HG02588 (cell line): Measurements from ENCODE around the gene IFI16.

ENCODE experiments used
- ATAC-seq: cut with Tn5 transposase; IDR thresholded peaks from one replicate; pipeline ENCODE4 v1.9.1; 2021; ENCODE audit warnings: mild to moderate bottlenecking, moderate library complexity; ENCODE audit not compliant: unreplicated experiment

IFI16 gene

DNA sequence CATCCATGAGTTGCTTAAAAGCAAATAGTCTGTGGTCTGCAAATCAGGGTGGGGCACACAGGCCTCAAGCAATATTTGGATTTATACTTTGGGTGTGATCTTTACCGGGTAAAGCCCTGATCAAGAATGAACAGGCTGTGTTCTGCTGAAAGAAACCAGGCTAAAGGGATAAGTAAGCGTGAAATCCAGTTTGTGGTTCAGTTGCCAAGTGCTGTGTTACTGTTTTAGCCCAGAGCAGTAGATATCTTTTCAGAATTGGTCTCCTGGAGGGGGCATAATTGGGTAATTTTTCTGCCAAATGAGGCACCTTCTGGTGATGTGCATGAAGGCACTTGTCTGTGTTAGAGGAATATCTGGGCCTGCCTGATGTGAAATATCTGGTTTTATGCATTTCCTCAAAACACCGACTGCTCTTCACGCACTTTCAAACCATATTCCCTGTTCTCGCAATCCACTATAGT is 45.5 kb downstream of the IFI16 start:
- ATAC-seq, result no peak

DNA sequence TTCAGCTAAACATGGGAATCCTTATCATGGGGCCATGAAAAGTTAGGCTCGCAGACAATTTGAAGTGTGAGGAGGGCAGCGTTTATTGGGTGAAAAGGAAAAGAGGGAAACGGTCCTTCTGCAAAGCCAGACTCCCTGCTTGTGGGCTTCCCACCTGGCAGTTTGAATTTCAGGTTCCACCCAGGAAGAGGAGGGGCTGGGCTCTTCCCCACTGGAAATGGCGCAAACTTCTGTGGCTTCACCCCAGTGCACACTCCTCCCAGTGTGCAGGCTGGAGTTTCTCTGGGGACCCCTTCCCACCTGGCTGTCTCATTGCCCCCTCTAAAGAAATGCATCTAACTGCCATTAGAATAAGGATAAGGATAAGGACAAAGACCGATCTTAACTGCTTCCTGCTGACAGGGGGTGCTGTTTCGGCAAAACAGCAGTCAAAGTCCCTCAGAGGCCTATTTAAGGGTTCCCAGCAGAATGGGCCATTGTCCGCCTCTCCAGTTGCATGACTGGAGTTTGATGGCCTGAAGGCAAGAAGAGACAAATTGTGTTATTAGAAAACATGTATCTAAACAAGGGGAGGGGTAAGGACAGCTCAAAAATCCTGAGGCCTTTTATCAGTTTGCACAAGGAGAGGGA is 46.5 kb downstream of the IFI16 start:
- no peak for ATAC-seq

DNA sequence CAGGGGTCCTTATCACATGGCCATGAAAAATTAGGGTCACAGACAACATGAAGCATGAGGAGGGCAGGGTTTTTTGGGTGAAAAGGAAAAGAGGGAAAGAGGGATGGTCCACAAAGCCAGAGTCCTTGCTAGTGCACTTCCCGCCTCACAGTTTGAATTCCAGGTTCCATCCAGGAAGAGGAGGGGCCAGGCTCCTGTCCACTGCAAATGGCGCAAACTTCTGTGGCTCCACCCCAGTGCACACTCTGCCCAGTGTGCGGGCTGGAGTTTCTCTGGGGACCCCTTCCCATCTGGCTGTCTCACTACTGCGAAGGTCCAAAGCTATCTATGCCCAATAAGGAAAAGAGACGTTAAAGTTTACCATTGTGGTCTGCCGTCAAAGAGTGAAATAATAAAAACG is 49.0 kb downstream of the IFI16 start:
- ATAC-seq, result no peak

DNA sequence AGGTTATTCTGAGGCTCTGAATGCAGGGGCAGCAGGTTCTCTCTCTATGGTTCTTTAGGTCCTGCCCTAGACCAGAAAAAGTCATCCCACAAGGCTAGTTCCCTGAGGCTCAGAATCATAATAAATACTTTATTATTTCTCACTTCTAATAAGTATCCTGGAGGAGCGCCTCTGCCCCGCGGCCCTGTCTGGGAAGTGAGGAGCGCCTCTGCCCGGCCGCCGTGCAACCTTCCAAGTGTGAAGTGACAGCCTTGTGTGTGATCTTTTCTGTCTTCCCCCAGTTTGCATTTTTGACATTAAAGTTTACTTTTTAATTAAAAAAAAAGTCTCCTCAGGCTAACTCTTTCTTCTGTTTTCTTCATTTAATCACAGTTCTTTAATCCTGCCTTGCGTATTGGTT is 55.4 kb downstream of the IFI16 start:
- no peak for ATAC-seq

DNA sequence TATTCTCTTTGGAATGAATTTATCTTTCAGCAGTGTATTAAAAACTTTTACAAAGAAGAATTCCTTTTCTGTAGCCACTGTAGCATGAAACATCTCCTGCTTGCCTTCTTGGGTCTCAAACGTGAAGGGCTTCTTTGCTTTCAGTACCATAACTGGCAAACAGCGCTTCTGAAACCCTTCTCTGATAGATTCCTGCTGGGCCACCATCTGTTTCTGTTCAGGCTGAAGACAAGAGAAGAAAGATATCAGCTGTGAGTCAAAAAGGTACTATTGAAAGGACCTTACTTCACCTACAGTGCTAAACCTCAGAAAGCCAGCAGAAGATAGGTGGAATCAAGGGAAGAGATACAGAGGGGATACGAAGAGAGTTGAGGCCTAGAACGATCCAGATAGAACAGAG is 56.4 kb downstream of the IFI16 start:
- ATAC-seq, result no peak

DNA sequence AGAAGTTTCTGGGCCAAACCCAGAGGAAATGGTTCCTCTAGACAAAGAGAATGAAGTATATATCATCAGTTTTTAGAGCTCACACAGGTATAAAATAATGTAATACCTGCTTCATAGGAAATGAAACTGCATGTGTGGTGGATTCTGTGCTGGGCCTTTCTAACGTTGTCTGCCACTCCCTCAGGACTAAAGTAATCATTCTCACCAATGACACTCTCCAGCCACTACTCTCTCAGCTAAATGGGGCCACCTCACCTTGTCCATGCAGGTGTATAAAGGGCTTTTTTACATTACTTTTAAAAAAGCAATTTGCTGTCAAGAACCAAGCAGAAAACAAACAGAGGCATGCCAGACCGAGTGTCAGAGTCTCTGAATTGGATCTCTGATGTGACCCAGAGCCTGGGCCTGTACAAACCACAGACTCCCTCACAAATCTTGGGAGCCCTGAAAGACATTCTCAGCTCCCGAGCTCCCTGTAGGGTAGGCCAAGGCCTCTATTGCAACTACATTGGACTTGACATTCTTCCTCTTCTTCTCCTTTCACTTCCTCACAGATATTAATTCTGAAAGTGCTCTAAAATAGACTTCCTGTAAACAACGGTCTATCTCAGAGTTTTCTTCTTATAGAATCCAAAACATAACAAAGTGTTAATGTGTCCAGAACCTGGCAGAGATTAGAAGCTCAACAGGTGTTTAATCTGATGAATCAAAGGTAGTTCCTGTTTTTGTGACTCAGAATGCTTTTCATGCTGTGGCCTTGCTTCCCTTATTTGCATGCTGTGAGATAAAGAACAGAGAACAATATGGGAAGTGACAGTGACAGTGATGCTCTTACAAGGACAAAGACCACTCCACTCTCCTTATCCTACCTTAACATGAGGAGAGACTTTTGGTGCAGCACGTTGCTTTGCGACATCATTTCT is 58.3 kb downstream of the IFI16 start:
- peak; percentile 83 for ATAC-seq

DNA sequence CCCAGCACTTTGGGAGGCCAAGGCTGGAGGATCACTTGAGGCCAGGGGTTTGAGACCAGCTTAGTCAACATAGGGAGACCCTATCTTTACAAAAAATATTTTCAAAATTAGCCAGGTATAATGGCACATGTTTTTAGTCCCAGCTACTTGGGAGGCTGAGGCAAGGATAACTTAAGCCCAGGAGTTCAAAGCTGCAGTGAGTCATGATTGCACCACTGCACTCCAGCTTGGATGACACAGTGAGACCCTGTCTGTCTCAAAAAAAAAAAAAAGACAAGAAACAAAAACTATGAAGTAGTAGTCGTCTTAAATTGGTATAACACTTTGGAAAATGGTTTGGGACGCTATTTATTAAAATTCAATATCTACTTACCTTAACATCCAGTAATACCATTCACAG is 59.2 kb downstream of the IFI16 start:
- ATAC-seq, result no peak

DNA sequence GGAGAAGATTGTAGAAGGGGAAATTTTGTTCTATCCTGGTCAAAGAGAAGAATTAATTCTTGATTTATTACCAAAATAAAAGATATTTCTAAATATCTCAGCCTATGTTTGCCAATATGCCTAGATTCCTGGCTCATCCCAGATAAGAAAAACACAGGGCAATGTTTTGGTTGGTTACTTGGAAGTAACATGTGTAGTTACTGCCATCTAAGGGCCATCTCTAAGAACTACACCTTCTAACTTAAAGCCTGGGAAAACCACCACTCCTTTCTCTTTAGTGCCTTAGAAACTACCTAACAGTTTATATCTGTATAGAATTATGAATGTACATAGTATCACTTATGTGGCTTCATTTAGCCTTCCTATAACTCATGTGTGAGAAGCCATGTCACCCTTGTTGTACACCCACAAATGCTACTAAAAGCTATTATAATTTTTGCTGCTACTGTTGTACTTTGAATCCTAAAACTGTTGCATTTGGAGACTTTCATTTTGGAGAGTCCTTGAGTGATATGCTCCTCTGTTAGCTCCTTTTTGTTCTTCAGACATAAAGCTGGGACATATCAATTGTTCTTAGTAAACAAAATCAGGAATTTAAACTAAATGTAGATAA is 62.4 kb downstream of the IFI16 start:
- ATAC-seq, result no peak

DNA sequence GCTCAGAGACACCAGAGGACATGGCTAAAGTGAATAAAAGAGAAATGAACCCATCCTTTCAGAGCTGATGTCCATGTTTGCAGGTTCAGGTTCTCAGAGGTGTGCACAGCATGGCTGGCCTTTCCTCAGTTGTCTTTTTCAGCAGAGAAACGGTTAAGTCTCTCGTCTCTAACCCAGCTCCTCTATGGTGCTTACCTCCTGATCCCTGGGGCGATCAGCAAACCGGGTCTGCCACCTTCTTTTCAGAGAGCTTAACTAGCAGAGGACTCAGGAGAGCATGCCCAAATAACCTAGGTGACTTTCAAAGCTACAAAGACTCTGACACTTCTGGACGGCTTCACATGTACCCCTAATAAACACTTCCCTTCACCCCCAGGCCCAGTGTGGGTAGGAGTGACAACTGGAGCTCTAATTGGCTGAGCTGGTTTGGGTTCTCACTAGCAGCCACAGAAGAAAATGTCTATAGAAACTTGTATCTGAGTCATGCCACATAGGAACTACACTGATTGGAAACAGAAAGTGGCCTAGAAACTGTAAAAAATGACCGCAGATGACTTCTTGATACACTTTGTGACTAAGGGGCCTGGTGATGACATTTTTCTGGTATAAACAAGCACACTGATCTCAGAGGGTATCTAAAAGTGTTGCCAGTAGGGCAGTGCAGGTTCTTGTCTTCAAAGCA is 66.9 kb downstream of the IFI16 start, which contains the start of gene AIM2:
Gene AIM2 (minus strand): TSS at position 329 of the 682 bp plus-strand sequence. CDS start 3,267 bp downstream, outside the sequence.
- peak; percentile 87 for ATAC-seq

DNA sequence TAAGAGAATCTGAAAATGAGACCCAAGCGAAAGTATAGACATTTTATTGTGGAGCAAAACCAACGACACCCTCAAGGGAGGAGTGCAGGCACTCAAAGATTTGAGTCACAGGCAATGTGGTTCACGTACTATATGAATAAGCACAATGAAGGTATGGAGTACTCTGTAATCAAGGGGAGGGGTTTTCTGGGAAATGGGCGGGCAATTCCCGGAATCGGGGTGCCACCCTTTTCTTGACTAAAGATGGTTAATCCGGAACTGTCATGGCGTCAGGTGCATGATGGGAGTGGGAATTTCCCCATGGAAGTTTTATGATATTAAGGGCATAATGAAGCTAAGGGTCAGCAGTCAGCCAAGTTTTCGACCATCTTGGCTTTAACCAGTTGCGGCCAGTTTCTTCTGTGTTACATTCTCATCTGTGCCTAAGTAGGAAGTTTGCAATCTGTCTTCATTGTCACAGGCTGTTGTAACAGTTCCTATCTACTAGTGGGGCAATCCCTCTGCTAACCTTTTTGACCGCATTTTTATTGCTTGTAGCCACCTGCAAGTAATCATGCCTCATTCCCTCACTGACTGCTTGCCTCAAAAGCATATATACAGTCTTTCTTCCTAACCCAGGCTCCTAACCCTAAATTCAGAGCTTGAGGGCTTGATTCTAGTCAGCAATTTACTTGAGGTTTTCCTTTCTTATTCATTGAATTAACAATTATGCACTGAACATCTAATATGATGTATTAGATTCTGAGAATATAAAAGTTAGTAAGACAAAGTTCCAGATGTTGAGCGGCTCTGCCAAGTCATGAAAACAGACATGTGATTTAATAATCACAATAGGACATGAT is 67.6 kb downstream of the IFI16 start:
- peak; percentile 66 for ATAC-seq

DNA sequence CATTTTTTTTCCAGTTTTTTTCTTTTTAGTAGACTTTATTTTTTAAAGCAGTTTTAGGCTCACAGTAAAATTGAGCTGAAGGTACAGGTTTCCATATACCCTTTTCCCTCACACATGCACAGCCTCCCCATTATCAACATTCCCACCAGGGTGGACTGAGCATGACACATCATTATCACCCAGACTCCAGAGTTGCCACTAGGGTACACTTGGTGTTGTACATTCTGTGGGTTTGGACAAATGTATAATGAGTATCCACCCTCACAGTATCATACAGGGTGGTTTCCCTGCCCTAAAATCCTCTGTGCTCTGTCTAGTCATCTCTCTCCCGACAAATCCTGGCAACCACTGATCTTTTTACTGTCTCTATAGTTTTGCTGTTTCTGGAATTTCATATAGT is 69.8 kb downstream of the IFI16 start:
- ATAC-seq, result no peak

DNA sequence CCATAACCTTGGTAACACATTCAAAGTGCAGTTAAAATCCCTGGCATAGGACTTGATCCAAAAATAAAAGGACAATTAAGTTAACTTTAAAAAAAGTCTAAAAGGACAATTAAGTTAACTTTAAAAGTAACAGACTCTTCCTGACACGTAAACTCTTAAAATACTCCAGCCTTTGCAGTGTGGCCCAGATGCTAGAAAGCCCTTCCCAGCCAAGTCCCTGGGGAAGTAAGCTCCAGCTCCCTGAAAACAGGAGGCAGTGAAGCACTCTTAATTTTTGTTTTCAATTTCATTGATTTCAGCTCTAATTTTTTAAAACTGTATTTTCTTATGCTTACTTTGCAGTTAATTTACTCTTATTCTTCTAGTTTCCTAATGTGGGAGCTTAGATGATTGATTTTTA is 71.9 kb downstream of the IFI16 start:
- ATAC-seq, result no peak

DNA sequence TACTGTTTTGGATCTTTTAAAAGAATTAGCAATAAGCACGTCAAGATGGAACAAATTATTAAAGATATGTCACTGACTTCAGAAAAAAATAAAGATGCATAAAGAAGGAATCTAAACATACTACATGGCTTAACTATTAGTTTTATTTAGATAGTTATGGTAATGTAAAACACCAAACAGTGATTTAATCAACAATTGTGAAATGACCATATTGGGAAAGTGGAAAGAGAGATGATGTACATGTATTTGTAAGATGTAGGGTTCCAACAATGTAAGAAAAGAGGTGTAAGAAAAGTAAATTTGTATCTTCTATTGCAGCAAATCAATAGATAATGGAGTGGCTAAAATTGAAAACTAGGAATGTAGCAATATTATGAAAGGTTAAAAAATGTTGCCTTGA is 73.3 kb downstream of the IFI16 start:
- no peak for ATAC-seq

DNA sequence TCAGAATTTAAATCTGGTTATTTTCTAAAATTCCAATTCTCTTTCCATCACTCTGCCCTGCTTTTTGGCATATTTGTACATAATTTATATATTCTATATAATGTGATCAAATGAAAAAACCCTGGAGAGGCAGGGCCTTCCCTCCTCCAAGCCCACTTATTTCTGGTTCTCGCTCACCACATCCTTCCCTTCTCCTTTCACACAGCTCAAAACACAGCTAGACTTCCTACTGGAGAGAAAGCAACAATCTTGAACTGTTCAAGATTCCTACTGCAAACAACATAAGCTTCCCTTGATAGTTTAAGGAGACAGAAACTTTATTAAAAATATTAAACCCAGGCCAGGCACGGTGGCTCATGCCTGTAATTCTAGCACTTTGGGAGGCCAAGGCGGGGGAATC is 74.4 kb downstream of the IFI16 start:
- no peak for ATAC-seq

DNA sequence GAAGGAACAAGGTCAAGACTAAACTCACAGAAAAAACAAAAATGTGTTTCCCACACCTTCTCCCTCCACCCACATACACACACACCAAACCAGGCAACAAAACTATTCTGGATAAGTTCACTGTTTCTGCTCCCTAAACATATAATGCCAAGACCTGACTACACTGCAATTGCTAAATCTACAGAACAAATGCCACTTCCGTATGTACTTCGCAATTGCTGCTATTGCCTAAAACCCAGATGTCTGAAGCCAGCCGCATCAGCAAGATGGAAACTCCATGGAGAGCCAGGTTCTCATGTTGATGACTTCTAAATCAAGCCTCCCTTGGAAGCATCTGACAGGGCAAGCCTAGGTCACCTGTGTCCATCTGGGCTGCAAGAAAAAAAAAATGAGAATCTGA is 75.2 kb downstream of the IFI16 start:
- ATAC-seq, result no peak

DNA sequence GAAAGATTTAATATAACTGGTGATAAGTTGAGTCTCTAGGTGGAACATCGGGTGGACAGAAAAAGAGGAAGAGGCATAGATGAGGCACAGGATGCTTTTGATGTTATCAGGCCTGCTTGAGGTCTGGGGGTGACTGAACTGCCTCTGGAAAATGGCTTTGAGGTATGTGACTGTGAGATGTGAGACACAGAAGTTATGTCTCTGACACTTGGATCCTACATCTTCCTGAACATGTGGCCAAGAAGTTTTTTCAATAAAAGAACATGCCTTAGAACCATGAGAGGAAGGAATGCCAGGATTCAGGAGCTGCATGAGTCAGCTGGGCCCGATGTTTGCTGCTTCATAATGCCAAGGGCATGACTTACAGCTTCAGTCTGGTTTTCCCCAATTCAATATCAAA is 78.3 kb downstream of the IFI16 start:
- no peak for ATAC-seq

DNA sequence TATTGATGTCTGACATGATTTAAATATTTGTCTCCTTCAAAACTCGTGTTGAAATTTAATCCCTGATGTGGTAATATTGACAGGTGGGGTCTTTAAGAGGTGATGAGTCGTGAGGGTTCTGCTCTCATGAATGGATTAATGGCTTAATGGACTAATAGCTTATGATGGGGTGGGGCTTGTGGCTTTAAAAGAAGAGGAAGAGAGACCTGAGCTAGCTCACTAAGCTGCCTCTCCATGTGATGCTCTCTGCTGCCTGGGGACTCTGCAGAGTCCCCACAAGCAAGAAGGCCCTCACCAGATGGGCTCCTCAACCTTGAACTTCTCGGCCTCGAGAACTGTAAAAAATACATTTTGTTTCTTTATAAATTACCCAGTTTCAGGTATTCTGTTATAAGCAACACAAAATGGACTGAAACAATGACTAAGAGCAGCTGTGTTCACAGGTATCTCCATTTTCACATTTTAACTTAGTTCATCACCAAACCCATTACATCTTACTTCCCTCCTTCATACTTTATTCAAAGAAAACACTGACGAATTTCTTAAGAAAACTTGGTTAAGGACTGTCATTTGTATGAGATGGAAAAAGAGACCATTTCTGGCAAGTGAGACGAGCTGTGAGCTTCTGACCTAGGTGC is 79.0 kb downstream of the IFI16 start:
- no peak for ATAC-seq

DNA sequence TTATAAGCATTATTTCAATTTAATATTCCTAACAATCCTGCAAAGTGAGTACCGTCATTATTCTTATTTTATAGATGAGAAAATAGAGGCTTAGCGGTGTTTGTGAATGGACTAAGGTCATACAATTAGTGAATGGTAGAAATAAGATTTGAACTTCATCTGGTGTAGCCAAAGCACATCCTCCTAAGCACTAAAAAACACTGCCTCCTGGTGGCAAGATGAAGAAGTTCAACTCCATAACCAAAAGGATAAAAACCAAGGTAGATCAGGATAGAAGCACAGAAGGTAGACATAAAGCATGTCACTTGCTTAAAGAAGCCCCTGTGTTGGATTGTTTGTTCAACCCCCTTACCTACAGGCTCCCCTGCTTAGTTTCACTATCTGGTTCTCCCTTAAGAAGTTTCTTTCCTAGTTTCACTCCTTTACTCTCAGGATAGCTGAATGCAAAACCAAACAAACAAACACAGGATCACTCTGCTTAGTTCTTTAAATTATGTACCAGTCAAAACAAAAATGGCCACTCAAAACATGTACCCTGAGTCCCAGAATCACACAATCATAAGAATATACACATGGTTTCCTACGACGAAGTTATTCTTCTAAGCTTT is 79.6 kb downstream of the IFI16 start:
- ATAC-seq, result no peak
